Measurements from ENCODE around the gene HSPH1. TPM values are rescaled to one million over a fixed set of nuclear protein-coding genes. Genes with fewer than 3 reads are reported as not detected.

The HSPH1 gene
- total RNA-seq, 4 donors from 2014 or later, result 23.0 to 57.7 (median 30.6) TPM

DNA sequence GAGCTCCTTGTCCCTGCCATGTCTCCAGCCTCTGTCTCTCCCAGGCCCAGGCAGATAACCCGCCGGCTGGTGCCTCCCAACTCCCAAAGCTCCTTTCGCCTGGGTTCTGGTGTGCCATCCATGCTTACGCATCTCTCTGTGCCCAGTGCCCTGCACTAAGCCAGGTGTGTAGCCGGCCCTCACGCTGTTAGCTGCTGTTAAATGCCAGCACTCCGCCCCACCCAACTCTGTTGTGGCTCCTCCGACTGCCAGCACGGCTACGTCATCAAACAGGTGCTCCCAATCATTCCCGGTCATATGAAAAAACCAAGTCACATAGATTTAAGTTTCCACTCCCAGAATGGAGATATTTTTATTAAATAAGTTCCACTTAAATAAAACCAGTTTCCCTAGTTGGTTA, 7.0 kb upstream of the HSPH1 start:
- in situ Hi-C loops (cut with MboI; ENCODE audit: low sequenced_read_pairs in 4 of 4) (loop anchor here in 1 of 4 donors (25.0 kb wide), 1 partner anchor 556 kb away; the partner anchor contains the start of gene USPL1), intact Hi-C loops (cut with DNase I; ENCODE audit: low total_unique reads) (no loop called here)
- no peak for TF ChIP-seq POLR2A (IDR thresholded peaks at IDR 0.05)
- TF ChIP-seq, protein P1, sequence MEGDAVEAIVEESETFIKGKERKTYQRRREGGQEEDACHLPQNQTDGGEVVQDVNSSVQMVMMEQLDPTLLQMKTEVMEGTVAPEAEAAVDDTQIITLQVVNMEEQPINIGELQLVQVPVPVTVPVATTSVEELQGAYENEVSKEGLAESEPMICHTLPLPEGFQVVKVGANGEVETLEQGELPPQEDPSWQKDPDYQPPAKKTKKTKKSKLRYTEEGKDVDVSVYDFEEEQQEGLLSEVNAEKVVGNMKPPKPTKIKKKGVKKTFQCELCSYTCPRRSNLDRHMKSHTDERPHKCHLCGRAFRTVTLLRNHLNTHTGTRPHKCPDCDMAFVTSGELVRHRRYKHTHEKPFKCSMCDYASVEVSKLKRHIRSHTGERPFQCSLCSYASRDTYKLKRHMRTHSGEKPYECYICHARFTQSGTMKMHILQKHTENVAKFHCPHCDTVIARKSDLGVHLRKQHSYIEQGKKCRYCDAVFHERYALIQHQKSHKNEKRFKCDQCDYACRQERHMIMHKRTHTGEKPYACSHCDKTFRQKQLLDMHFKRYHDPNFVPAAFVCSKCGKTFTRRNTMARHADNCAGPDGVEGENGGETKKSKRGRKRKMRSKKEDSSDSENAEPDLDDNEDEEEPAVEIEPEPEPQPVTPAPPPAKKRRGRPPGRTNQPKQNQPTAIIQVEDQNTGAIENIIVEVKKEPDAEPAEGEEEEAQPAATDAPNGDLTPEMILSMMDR (IDR thresholded peaks at IDR 0.05 in 4 of 5, conservative IDR thresholded peaks at IDR 0.05 in 1 of 5), result no peak
- peaks cover 4 to 14% of the 10 kb centered on the region in 2 donors for H3K4me1 ChIP-seq
- ATAC-seq (no peak), DNase-seq (no peak)
- H3K4me3 ChIP-seq, result no peak overlapping the region
- H3K27me3 ChIP-seq, result no peaks in the 10 kb centered on the region
- no peaks in the 10 kb centered on the region for H3K36me3 ChIP-seq
- H3K27ac ChIP-seq, result no peak overlapping the region
- H3K9me3 ChIP-seq, result no peaks in the 10 kb centered on the region

DNA sequence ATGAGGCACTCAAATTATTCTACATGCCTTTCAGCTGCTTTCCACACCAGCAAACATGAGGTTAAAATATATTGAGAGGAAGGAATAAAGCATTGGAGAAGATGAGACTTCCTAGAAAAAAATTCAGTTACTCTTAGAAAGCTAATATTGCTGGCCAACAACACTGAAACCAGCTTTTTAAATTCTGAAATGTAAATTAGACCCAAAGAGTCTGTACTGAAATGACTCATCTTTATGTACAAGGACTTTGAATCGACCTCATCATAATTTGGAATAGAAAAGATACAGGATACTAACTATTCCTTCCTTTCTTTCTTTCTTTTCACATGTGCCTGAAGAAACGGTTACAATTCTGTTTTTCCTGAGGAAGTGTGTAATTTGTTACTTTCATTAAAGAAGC, 6.5 kb upstream of the HSPH1 start:
- ATAC-seq, result no peak
- in situ Hi-C loops (cut with MboI; ENCODE audit: low sequenced_read_pairs in 4 of 4), result loop anchor here in 1 of 4 donors (25.0 kb wide), 1 partner anchor 556 kb away; the partner anchor contains the start of gene USPL1
- TF ChIP-seq, protein P1 (IDR thresholded peaks at IDR 0.05 in 4 of 5, conservative IDR thresholded peaks at IDR 0.05 in 1 of 5), result no peak
- TF ChIP-seq POLR2A (IDR thresholded peaks at IDR 0.05), result no peak

DNA sequence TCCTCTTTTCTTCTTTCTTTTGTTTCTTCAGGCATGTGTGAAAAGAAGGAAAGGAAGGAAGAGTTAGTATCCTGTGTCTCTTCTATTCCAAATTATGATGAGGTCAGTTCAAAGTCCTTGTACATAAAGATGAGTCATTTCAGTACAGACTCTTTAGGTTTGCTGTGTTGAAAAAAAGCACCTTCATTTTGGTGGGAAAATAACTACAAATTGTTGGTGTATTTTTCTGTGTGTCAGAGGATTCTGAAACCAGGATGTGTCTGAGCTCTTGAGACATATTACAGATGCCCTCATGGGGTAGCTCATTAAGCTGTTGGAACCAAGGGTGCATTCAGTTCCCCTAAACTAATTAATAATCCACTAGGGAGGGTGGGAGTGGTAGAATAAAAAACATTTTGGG, 5.8 kb upstream of the HSPH1 start:
- no peak for TF ChIP-seq POLR2A (IDR thresholded peaks at IDR 0.05)
- TF ChIP-seq, protein P1 (IDR thresholded peaks at IDR 0.05 in 4 of 5, conservative IDR thresholded peaks at IDR 0.05 in 1 of 5), result no peak

More for the DNA sequence above, 6.5 kb upstream of the HSPH1 start:
- no peaks in the 10 kb centered on the region for H3K9me3 ChIP-seq
- no peaks in the 10 kb centered on the region for H3K36me3 ChIP-seq
- H3K4me1 ChIP-seq, result peaks cover 9 to 20% of the 10 kb centered on the region in 2 donors
- H3K27ac ChIP-seq, result no peak overlapping the region
- no peak overlapping the region for H3K4me3 ChIP-seq
- DNase-seq, result no peak
- intact Hi-C loops (cut with DNase I; ENCODE audit: low total_unique reads), result no loop called here
- no peaks in the 10 kb centered on the region for H3K27me3 ChIP-seq

DNA sequence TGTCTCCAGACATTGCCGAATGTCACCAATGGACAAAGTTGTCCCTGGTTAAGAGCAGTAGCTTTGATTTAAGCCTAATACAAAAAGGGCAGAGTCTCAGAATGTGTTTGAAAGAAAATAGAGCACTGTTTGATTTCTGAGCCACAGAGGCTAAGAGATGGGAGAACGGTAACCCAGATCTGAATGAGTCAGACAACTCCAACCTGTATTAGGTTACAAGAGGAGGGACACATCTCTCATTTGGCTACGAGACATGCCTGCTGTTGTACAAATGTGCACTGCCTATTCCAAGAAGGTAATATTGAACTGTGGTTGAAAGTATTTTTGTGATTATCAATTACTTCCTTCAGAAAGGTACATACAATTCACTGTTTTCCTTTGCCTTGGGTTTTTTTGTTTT, 4.9 kb upstream of the HSPH1 start:
- Histone ChIP-seq H3K27me3 (no peaks in the 10 kb centered on the region), H3K27ac (peak overlapping the region in 3 of 4 donors; percentile 18 to 63 (median 32)), H3K36me3 (no peaks in the 10 kb centered on the region), H3K4me3 (no peak overlapping the region), H3K9me3 (no peaks in the 10 kb centered on the region), H3K4me1 (peaks cover 14 to 26% of the 10 kb centered on the region in 2 donors)
- ATAC-seq (peak; percentile 39 to 64), DNase-seq (no peak)
- intact Hi-C loops (cut with DNase I; ENCODE audit: low total_unique reads), result no loop called here
- in situ Hi-C loops (cut with MboI; ENCODE audit: low sequenced_read_pairs in 4 of 4), result loop anchor here in 1 of 4 donors (25.0 kb wide), 1 partner anchor 554 kb away; the partner anchor contains the start of gene USPL1
- TF ChIP-seq, protein P1 (IDR thresholded peaks at IDR 0.05 in 4 of 5, conservative IDR thresholded peaks at IDR 0.05 in 1 of 5), result no peak
- TF ChIP-seq POLR2A (IDR thresholded peaks at IDR 0.05), result no peak

More for the DNA sequence above, 5.8 kb upstream of the HSPH1 start:
- H3K4me1 ChIP-seq, result peaks cover 14 to 26% of the 10 kb centered on the region in 2 donors
- intact Hi-C loops (cut with DNase I; ENCODE audit: low total_unique reads), result no loop called here
- no peak overlapping the region for H3K4me3 ChIP-seq
- H3K27me3 ChIP-seq, result no peaks in the 10 kb centered on the region
- ATAC-seq, result no peak
- no peaks in the 10 kb centered on the region for H3K36me3 ChIP-seq
- no peak for DNase-seq
- no peak overlapping the region for H3K27ac ChIP-seq
- in situ Hi-C loops (cut with MboI; ENCODE audit: low sequenced_read_pairs in 4 of 4), result loop anchor here in 1 of 4 donors (25.0 kb wide), 1 partner anchor 555 kb away; the partner anchor contains the start of gene USPL1
- no peaks in the 10 kb centered on the region for H3K9me3 ChIP-seq
